Activated CD8-positive, alpha-beta memory T cell treated with anti-CD3 and anti-CD28 coated beads, Interleukin-2, amount 50 U/mL, for 1 hour (primary cell): ENCODE data around the gene MICALL2.

Experiments used
- DNase-seq: peaks from one replicate; pipeline ENCODE4 v3.0.0-alpha.2; 2020; ENCODE audit errors: extremely low read depth

Gene MICALL2

GRCh38 chr7:1394371-1394770, 64.9 kb downstream of the MICALL2 start:
- DNase-seq: no peak

GRCh38 chr7:1393421-1393820, 65.8 kb downstream of the MICALL2 start:
- no peak for DNase-seq

GRCh38 chr7:1392556-1392955, 66.7 kb downstream of the MICALL2 start:
- DNase-seq: no peak

DNA sequence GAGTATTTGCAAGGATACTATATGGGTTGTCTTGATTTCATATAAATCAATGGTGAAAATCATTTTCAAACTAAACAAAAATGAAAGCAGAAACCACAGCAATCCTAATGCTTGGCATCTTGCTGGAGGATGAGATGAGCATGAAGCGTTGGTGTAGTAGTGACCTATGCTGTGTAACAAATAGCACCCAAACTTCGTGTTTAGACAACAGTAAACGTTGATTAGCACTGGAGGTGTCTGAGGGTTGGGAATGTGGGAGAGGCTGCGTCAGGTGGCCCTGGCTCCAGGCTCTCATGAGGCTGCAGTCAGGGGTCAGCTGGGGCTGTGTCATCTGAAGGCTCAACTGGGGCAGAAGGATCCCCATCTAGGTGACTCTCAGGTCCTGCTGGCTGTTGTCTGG, 67.8 kb downstream of the MICALL2 start:
- no peak for DNase-seq

DNA sequence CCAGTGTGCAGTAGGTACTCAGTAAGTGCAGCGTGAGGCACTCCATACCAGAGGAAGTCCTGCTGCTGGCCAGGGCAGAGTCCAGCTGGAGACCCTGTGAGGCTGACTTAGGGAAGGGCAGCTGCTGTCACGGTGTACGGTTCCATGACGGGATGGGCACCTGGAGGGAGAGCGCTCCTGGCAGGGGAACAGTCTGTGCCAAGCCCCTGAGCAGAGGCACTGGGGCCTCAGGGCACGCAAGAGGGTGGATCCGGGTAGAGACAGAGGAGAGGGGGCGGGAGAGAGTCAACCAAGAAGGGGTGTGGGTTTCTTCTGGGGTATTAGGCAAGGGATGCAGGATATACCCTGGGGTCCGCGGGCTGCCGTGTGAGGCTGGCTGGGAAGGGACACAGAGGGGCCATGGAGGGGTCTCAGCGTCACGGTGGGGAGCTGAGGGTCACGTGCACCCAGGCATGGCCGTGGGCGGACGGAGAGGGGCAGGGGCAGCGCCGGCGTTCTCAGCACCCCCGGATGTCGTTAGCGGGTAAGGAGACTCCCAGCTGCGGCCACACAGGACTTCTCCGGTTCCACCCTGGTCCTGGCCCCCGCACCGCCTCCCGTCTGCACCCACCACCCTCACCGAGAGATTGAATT, 70.5 kb downstream of the MICALL2 start:
- DNase-seq: no peak

DNA sequence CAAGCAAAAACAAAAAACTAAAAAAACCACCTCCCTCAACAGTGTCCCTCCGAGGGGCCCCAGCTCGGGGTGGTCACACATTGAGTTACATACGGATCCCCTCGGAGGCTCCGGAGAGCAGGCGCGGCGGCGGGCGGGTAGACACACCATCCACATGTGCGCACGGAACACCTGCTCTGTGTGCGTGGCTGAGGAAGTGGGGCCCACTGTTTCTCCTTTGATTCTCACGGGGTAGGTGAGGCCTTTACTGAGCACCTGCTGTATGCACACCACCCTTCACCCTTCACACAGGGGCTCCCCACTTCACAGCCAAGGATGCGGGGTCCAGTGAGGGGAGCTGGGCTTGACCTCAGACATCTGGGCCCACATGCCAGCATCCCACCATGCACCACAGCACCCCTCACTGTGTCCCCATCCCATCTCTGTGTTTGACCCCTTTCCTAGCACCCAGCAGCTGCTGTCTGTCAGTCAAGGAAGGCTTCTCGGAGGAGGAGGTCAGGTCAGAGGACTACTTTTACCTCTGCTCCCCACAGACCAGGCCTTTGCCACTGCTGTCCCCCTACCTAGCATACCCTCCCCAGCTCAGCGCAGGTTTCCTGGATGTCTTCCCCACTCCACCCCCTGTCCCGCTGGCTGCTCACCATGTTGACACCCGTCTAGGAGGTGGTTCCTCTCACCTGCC, 71.1 kb downstream of the MICALL2 start:
- no peak for DNase-seq

DNA sequence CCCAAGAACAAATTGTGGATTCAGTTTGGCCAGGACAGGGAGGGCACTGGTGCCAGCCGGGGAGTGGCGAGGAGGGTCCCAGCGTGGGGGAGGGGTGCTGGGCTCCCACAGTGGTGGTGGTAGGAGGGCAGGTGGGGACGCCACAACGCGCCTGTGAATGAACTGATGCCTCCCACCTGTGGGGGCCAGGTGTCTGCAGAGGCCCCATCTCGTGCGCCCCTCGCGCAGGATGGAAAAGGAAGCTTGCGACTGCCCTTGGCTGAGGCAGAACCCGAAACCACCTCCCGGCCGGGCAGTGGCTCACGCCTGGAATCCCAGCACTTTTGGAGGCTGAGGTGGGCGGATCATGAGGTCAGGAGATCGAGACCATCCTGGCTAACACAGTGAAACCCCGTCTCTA, 72.0 kb downstream of the MICALL2 start:
- DNase-seq: no peak

- no peak for DNase-seq
Measured at GRCh38 chr7:1386623-1387220, 72.5 kb downstream of the MICALL2 start.

GRCh38 chr7:1385809-1386622, 73.3 kb downstream of the MICALL2 start:
- no peak for DNase-seq

- no peak for DNase-seq
Measured at GRCh38 chr7:1385086-1385808, 74.0 kb downstream of the MICALL2 start.
